ENCODE data around the gene RFC5.

- TF ChIP-seq EZH2 (IDR thresholded peaks at IDR 0.05; ENCODE audit: low read depth), result no peak
- no peak for TF ChIP-seq CTCF (conservative IDR thresholded peaks at IDR 0.05)
Observed at GRCh38 chr12:118035190-118036041, 18.9 kb downstream of the RFC5 start.
